Dedifferentiated amniotic fluid mesenchymal stem cell (primary cell): Measurements from ENCODE around the gene LTA4H.
"Not testable (repeated sequence)": the region's sequence is repeated elsewhere in the genome, so short reads cannot be mapped to it uniquely, and the experiment has no call there.

Experiments
- DNase-seq: peaks from one replicate; pipeline ENCODE4 v3.0.0-alpha.2; 2016; ENCODE audit errors: extremely low spot score

The LTA4H gene

GRCh38 chr12:96035283-96036236 is at the start of gene LTA4H:
TSS of gene LTA4H (minus strand) at chr12:96035587. CDS start at chr12:96035519, 68 bp downstream.
- peak; percentile 97 for DNase-seq

GRCh38 chr12:96084624-96085023 is 49.2 kb upstream of the LTA4H start:
- peak; percentile 16 for DNase-seq

DNA sequence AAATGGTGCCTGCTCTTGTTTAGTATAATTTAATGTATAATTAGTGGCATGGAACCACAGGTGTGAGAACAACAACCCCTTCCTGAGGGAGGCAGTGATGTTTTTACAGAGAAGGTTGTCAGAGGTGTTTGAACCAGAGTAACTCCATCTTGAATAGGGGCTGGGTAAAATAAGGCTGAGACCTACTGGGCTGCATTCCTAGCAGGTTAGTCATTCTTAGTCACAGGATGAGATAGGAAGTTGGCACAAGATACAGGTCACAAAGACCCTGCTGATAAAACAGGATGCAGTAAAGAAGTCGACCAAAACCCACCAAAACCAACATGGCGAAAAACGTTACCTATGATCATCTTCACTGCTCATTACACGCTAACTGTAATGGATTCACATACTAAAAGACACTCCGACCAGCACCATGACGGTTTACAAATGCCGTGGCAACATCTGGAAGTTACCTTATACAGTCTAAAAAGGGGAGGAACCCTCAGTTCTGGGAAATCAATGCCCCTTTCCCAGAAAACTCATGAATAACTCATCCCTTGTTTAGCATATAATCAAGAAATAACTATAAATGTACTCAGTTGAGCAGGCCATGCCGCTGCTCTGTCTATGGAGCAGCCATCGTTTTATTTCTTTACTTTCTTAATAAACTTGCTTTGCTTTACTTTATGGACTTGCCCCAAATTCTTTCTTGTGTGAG is 47.8 kb upstream of the LTA4H start:
- no peak for DNase-seq

- no peak for DNase-seq
Observed at GRCh38 chr12:96081596-96081995, 46.2 kb upstream of the LTA4H start.

- DNase-seq, result no peak
Observed at GRCh38 chr12:96078231-96079135, 43.1 kb upstream of the LTA4H start.

- no peak for DNase-seq
Observed at GRCh38 chr12:96077081-96077480, 41.7 kb upstream of the LTA4H start.

- DNase-seq, result no peak
Observed at GRCh38 chr12:96075560-96075959, 40.2 kb upstream of the LTA4H start.

DNA sequence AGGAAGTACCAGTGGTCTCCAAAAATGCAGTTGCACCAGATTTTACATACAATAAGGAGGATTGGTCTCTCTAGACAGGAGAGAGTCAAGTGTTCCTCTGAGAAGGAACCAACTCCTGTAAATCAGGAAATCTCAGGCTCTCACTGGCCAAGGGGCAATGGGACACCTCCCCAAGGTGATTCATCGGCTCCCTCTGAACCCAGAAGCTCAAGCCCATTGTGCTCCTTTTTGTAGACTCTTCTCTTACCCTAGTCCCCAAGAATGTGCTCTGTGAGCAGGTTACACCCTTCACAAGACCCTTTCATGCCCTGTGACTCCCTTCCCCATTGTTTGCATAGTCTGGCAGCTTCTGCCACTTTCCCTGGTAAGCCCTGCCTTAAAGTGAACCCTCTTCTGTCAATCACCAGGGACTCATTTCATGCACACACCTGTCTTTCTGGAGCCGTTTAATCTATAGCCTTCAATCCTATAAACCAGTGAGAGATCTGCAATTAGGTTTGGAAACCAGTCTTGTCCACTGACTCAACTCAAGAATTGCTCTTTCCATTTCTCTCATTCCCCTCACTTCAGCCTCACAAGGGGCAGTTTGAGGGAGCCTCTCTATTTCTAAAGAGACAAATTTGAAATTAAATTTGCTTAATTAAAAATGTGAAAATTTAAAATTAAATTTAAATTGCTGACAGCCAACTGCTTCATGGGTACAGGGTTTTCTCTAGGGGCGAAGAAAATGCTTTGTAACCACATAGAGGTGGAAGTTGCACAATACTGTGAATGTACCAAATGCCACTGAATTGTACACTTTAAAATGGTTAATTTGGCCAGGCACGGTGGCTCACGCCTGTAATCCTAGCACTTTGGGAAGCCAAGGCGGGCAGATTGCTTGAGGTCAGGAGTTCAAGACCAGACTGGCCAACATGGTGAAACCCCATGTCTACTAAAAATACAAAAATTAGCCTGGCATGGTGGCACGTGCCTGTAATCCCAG is 38.3 kb upstream of the LTA4H start:
- no peak for DNase-seq

GRCh38 chr12:96070670-96071279 is 35.4 kb upstream of the LTA4H start:
- no peak for DNase-seq

- DNase-seq, result no peak
Observed at GRCh38 chr12:96069511-96070231, 34.3 kb upstream of the LTA4H start.

DNA sequence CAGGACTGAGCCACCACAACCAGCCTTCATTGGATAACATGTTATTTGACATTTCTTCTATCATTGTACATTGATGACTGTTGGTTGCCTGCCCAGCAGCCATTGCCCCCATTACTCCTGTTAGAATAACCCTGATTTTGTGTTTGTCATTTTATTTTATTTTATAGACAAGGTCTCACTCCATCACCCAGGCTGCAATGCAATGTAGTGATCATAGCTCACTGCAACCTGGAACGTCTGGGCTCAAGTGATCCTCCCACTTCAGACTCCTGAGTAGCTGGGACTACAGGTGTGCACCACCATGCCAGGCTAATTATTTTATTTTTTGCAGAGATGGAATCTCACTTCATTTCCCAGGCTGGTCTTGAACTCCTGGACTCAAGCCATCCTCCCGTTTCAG is 33.2 kb upstream of the LTA4H start:
- DNase-seq, result no peak

GRCh38 chr12:96068111-96068510 is 32.7 kb upstream of the LTA4H start:
- no peak for DNase-seq

GRCh38 chr12:96065776-96066175 is 30.4 kb upstream of the LTA4H start:
- not testable (repeated sequence) for DNase-seq

DNA sequence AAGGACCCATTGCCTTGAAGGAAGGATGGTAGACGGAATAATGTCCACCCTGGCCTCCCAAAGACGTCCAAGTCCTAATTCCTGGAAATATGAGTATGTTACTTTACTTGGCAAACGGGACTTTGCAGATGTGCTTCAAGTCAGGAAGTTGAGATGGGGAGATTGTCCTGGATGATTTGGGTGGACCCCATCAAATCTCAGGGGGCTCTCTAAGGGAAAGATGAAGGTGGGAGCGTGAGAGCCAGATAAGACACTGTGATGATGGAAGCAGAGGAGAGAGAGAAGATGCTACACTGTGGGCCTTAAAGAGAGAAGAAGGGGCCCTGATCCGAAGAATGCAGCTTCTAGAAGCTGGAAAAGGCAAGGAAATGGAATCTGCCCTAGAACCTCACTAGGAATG is 29.6 kb upstream of the LTA4H start:
- no peak for DNase-seq

DNA sequence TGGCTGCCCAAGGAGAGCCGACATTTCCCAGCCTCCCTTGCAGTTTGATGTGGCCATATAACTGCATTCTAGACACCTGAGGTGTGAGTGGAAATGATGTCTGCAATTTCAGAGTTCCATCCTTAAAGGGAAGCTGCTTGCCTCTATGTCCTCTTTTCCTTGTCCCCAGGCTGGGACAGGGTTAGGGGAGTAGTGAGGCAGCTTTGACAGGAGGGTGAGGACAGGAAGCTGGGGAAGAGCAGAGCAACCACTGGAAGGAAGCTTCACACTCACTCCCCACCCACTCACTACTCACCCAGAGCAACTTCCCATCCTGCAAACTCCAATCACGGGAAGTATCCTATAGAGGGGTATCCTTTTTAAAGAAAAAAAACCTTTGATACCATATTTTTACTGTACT is 28.9 kb upstream of the LTA4H start:
- DNase-seq, result no peak

- DNase-seq, result no peak
Observed at GRCh38 chr12:96063046-96063445, 27.7 kb upstream of the LTA4H start.

- DNase-seq, result peak; percentile 90
Observed at GRCh38 chr12:96061864-96062453, 26.6 kb upstream of the LTA4H start.

GRCh38 chr12:96061323-96061722 is 25.9 kb upstream of the LTA4H start:
- no peak for DNase-seq

GRCh38 chr12:96060041-96060440 is 24.7 kb upstream of the LTA4H start:
- DNase-seq, result no peak
